Activated CD8-positive, alpha-beta T cell treated with anti-CD3 and anti-CD28 coated beads for 36 hours (primary cell): ENCODE data around the gene RAD51B. TPM values are rescaled to one million over a fixed set of nuclear protein-coding genes. Genes with fewer than 3 reads are reported as not detected.

Experiments
- ATAC-seq: fragments of 200-7000 bp; cut with Tn5 transposase; one replicate; pipeline ENCODE4 v1.10.0; 2021; ENCODE audit warnings: mild to moderate bottlenecking, moderate library complexity
- CTCF ChIA-PET: fragments of 350-600 bp; sonication (Branson Sonifier 250); formaldehyde crosslinking; loops from one replicate; lab custom pipeline; 2021; ENCODE audit warnings: antibody characterized with exemption; lab: Charles Lee
- POLR2A ChIA-PET: fragments of 350-600 bp; sonication (Branson Sonifier 250); formaldehyde crosslinking; loops from one replicate; lab custom pipeline; 2021; ENCODE audit warnings: antibody characterized with exemption; lab: Charles Lee
- DNase-seq: peaks from one replicate; pipeline ENCODE4 v3.0.0-alpha.2; 2020
- H3K27ac Mint-ChIP-seq: one replicate; pipeline ENCODE4 v1.8.0; 2021; ENCODE audit warnings: mild to moderate bottlenecking, mixed read lengths
- H3K27me3 Mint-ChIP-seq: one replicate; pipeline ENCODE4 v1.8.0; 2021; ENCODE audit warnings: mixed read lengths
- H3K36me3 Mint-ChIP-seq: one replicate; pipeline ENCODE4 v1.8.0; 2021; ENCODE audit warnings: low read depth, mixed read lengths
- H3K4me1 Mint-ChIP-seq: one replicate; pipeline ENCODE4 v1.8.0; 2021; ENCODE audit warnings: low read depth, mixed read lengths
- H3K4me3 Mint-ChIP-seq: one replicate; pipeline ENCODE4 v1.8.0; 2021; ENCODE audit warnings: mild to moderate bottlenecking, moderate library complexity, mixed read lengths
- H3K9me3 Mint-ChIP-seq: one replicate; pipeline ENCODE4 v1.8.0; 2021; ENCODE audit warnings: mixed read lengths
- intact Hi-C: fragments of 100-400 bp; cut with micrococcal nuclease; formaldehyde crosslinking; loops from one replicate; pipeline ENCODE4 v1.10.0; 2022
- total RNA-seq, 2 experiments: library from RNA; stranded (reverse); gene quantifications; one replicate each; pipeline ENCODE4 v1.2.3, GENCODE V29; 2021
- TF ChIP-seq, protein P1 (sequence below): fragments of 200-600 bp; IDR thresholded peaks from one replicate; pipeline ENCODE4 v1.8.0; 2022; ENCODE audit warnings: antibody characterized with exemption, mild to moderate bottlenecking

Gene RAD51B
- total RNA-seq, 2 experiments from 2014 or later = 38.2 to 40.6 TPM

DNA sequence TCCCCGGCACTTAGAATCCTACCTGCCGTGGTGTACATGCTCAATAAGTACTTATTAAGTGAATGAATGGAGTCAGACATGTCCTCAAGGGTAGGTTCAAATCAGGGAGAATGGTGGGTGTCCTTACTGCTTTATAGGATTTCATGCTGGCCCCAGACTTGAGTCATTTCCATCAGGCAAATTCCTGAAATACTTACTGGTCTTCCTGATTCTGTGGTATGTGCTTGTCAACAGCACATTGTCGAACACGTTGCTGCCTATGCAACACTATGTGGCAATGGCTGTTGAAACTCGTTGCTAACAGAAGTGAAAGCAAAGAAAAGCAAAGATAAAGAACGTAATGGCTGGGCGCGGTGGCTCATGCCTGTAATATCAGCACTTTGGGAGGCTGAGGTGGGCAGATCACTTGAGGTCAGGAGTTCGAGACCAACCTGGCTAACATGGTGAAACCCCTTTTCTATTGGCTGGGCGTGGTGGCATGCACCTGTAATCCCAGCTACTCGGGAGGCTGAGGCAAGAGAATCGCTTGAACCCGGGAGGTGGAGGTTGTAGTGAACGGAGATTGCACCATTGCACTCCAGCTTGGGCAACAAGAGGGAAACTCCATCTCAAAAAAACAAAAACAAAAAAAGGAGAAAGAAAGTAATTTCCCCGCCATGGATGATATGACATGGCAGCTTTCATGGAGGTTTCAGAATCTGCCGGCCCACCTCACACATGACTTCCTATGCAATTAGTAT lies 758.4 kb downstream of the RAD51B start:
- ATAC-seq (no peak), DNase-seq (no peak)
- H3K4me3 Mint-ChIP-seq = no peak overlapping the region
- intact Hi-C loops = no loop called here
- no peaks in the 10 kb centered on the region for H3K27me3 Mint-ChIP-seq
- TF ChIP-seq, protein P1, sequence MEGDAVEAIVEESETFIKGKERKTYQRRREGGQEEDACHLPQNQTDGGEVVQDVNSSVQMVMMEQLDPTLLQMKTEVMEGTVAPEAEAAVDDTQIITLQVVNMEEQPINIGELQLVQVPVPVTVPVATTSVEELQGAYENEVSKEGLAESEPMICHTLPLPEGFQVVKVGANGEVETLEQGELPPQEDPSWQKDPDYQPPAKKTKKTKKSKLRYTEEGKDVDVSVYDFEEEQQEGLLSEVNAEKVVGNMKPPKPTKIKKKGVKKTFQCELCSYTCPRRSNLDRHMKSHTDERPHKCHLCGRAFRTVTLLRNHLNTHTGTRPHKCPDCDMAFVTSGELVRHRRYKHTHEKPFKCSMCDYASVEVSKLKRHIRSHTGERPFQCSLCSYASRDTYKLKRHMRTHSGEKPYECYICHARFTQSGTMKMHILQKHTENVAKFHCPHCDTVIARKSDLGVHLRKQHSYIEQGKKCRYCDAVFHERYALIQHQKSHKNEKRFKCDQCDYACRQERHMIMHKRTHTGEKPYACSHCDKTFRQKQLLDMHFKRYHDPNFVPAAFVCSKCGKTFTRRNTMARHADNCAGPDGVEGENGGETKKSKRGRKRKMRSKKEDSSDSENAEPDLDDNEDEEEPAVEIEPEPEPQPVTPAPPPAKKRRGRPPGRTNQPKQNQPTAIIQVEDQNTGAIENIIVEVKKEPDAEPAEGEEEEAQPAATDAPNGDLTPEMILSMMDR = no peak
- H3K4me1 Mint-ChIP-seq = no peaks in the 10 kb centered on the region
- H3K36me3 Mint-ChIP-seq = no peaks in the 10 kb centered on the region
- ChIA-PET POLR2A (no interaction called here), CTCF (no interaction called here)
- H3K9me3 Mint-ChIP-seq = peaks cover 2% of the 10 kb centered on the region
- no peak overlapping the region for H3K27ac Mint-ChIP-seq

DNA sequence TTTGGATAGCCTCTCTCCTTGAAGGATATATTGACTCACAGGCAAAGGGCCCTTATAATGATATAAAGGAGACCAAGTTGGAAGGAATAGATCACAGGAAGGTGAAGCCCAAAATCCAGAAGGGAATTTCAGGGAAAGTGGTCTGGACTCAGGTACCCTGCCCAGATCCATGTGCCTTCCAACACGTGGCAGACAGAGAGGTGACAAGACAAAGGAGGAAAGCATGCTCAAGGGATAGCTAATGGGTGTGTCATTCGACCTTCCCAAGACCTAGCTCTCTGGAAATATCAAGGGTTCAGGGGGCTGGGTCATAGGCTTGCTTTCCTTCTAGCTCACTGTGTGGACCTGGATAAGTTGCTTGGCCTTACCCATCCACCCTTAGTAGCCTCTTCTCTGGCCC lies 759.0 kb downstream of the RAD51B start:
- ATAC-seq = no peak
- POLR2A ChIA-PET = interaction anchor here (0.5 kb wide), 1 partner anchor 720 kb away, joined by 3 read pairs; no protein-coding TSS in a partner anchor

DNA sequence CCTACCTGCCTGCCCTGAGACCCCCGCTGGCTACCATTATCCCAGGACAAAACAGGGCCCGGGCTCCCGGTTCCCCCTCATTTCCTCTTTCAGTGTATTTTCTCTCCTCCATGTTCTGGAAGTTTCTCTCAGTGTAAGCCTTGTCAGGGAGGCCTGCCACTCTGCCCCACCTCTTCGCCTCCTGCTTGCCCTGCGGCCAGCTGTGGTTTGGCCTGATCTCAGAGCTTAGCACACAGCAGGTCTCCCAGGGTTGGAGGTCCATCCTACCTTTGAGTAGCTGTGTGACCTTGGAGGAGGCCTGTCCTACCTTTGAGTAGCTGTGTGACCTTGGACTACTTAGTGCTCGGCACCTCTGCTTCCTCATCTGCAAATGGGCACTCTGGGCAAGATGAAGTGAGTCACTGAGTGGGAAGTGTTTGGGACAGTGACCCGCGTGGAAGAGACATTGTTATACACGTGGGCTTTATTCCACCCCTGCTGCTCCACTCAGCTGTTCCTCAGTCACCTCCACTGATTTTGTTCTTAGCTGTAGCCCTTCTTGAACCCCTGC lies 760.6 kb downstream of the RAD51B start:
- TF ChIP-seq, protein P1 = no peak
- peaks cover 2% of the 10 kb centered on the region for H3K9me3 Mint-ChIP-seq
- no peaks in the 10 kb centered on the region for H3K4me1 Mint-ChIP-seq
- POLR2A ChIA-PET = interaction anchor here (0.7 to 1.1 kb wide), 2 partner anchors 29 to 324 kb away, joined by 3 to 5 read pairs; no protein-coding TSS in a partner anchor
- DNase-seq (no peak), ATAC-seq (no peak)
- H3K36me3 Mint-ChIP-seq = no peaks in the 10 kb centered on the region
- intact Hi-C loops = no loop called here
- H3K27me3 Mint-ChIP-seq = no peaks in the 10 kb centered on the region
- H3K4me3 Mint-ChIP-seq = no peak overlapping the region
- CTCF ChIA-PET = interaction anchor here (1.7 kb wide), 1 partner anchor 9 kb away, joined by 4 read pairs; no protein-coding TSS in a partner anchor
- H3K27ac Mint-ChIP-seq = no peak overlapping the region

More for the DNA sequence above, 759.0 kb downstream of the RAD51B start:
- Mint-ChIP-seq H3K9me3 (peaks cover 2% of the 10 kb centered on the region), H3K27ac (no peak overlapping the region), H3K27me3 (no peaks in the 10 kb centered on the region), H3K4me3 (no peak overlapping the region), H3K4me1 (no peaks in the 10 kb centered on the region), H3K36me3 (no peaks in the 10 kb centered on the region)
- intact Hi-C loops = no loop called here
- DNase-seq = no peak
- CTCF ChIA-PET = no interaction called here
- TF ChIP-seq, protein P1 = no peak

DNA sequence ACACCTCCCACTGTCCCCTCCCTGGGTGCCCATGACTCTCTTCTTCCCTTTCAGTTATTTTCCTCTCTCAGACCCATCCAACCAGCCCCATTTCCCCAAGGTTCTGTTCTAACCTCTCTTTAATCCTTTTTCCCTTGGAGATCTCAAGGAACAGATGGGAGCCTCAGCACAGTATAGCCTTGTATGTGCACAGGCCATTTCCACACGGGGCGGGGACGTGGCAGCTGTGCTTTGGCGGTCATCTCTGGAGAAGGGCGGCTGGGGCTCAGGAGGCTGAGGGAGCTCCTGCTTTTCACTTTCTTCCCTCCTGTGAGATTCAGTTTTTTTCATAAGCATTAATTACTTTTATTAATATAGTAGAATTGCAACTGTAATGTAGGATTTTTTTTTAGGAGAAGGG lies 761.1 kb downstream of the RAD51B start:
- Mint-ChIP-seq H3K27ac (no peak overlapping the region), H3K9me3 (peaks cover 2% of the 10 kb centered on the region), H3K4me3 (no peak overlapping the region), H3K4me1 (no peaks in the 10 kb centered on the region), H3K36me3 (no peaks in the 10 kb centered on the region), H3K27me3 (no peaks in the 10 kb centered on the region)
- TF ChIP-seq, protein P1 = no peak
- CTCF ChIA-PET = interaction anchor here (1.7 kb wide), 1 partner anchor 9 kb away, joined by 4 read pairs; no protein-coding TSS in a partner anchor
- no peak for DNase-seq
- intact Hi-C loops = no loop called here
- no peak for ATAC-seq
- POLR2A ChIA-PET = interaction anchor here (0.7 to 1.1 kb wide), 2 partner anchors 30 to 323 kb away, joined by 3 to 5 read pairs; no protein-coding TSS in a partner anchor
